ENCODE data around the gene HSD3B7.

GRCh38 chr16:31005350-31006085 lies 20.5 kb downstream of the HSD3B7 start:
- no peak for TF ChIP-seq CTCF (IDR thresholded peaks at IDR 0.05)
- no peak for TF ChIP-seq POLR2A (IDR thresholded peaks at IDR 0.05)

Data from adrenal gland (tissue), 5 donors.